ENCODE measurements around the gene ANKRD62.
"Not testable (repeated sequence)": the region's sequence is repeated elsewhere in the genome, so short reads cannot be mapped to it uniquely, and the experiment has no call there.

ANKRD62 gene

GRCh38 chr18:12066910-12067511, 26.6 kb upstream of the ANKRD62 start:
- no peak overlapping the region for H2AFZ ChIP-seq (ENCODE audit: low read length)
- TF ChIP-seq EZH2 (optimal IDR thresholded peaks at IDR 0.05; ENCODE audit: low read depth, low read length): no peak
- H3K4me1 ChIP-seq (ENCODE audit: low read length): no peaks in the 10 kb centered on the region
- H3K9me3 ChIP-seq (replicated peaks; ENCODE audit: insufficient read depth, low read length): no peaks in the 10 kb centered on the region
- H4K20me1 ChIP-seq (ENCODE audit: insufficient read depth, low read length): no peaks in the 10 kb centered on the region
- H3K79me2 ChIP-seq (ENCODE audit: low read length): no peaks in the 10 kb centered on the region
- no peaks in the 10 kb centered on the region for H3K27me3 ChIP-seq (replicated peaks; ENCODE audit: insufficient read depth, low read length)
- H3K36me3 ChIP-seq (replicated peaks; ENCODE audit: insufficient read depth, low read length): no peaks in the 10 kb centered on the region
- no peaks in the 10 kb centered on the region for H3K9me2 ChIP-seq (replicated peaks; ENCODE audit: insufficient read depth, low read length)
- H3K4me2 ChIP-seq (ENCODE audit: low read depth, low read length): no peak overlapping the region
- DNase-seq: no peak
- H3K9ac ChIP-seq (ENCODE audit: low read length): no peak overlapping the region
- no peak overlapping the region for H3K27ac ChIP-seq (ENCODE audit: low read length)
- H3F3A ChIP-seq (ENCODE audit: insufficient read depth, low read length): no peaks in the 10 kb centered on the region
- no peak overlapping the region for H3K4me3 ChIP-seq (ENCODE audit: low read length)

GRCh38 chr18:12067671-12068070, 26.0 kb upstream of the ANKRD62 start:
- Histone ChIP-seq H3K36me3 (replicated peaks; ENCODE audit: insufficient read depth, low read length) (no peaks in the 10 kb centered on the region), H3K4me2 (ENCODE audit: low read depth, low read length) (no peak overlapping the region), H3K9ac (ENCODE audit: low read length) (no peak overlapping the region), H3K9me3 (replicated peaks; ENCODE audit: insufficient read depth, low read length) (no peaks in the 10 kb centered on the region), H3K79me2 (ENCODE audit: low read length) (no peaks in the 10 kb centered on the region), H3K27ac (ENCODE audit: low read length) (no peak overlapping the region), H3K27me3 (replicated peaks; ENCODE audit: insufficient read depth, low read length) (no peaks in the 10 kb centered on the region), H3K4me3 (ENCODE audit: low read length) (no peak overlapping the region), H3K9me2 (replicated peaks; ENCODE audit: insufficient read depth, low read length) (no peaks in the 10 kb centered on the region), H4K20me1 (ENCODE audit: insufficient read depth, low read length) (no peaks in the 10 kb centered on the region), H2AFZ (ENCODE audit: low read length) (no peak overlapping the region), H3K4me1 (ENCODE audit: low read length) (no peaks in the 10 kb centered on the region), H3F3A (ENCODE audit: insufficient read depth, low read length) (no peaks in the 10 kb centered on the region)
- TF ChIP-seq CTCF (IDR thresholded peaks at IDR 0.05; ENCODE audit: low read length) (no peak), EZH2phosphoT487 (IDR thresholded peaks at IDR 0.05; ENCODE audit: low read length) (no peak), EZH2 (optimal IDR thresholded peaks at IDR 0.05; ENCODE audit: low read depth, low read length) (no peak)
- DNase-seq: no peak

- H3K36me3 ChIP-seq (replicated peaks; ENCODE audit: insufficient read depth, low read length); H3K79me2 ChIP-seq (ENCODE audit: low read length); H3K9me3 ChIP-seq (replicated peaks; ENCODE audit: insufficient read depth, low read length); H3K9me2 ChIP-seq (replicated peaks; ENCODE audit: insufficient read depth, low read length); H4K20me1 ChIP-seq (ENCODE audit: insufficient read depth, low read length); H3K27me3 ChIP-seq (replicated peaks; ENCODE audit: insufficient read depth, low read length); H3K4me3 ChIP-seq (ENCODE audit: low read length); H3K4me2 ChIP-seq (ENCODE audit: low read depth, low read length); DNase-seq; H3K9ac ChIP-seq (ENCODE audit: low read length); H3F3A ChIP-seq (ENCODE audit: insufficient read depth, low read length); H3K4me1 ChIP-seq (ENCODE audit: low read length); H2AFZ ChIP-seq (ENCODE audit: low read length); H3K27ac ChIP-seq (ENCODE audit: low read length): not testable (repeated sequence)
- peak; percentile 29; the same call in 1 of the 2 replicates for TF ChIP-seq CTCF (IDR thresholded peaks at IDR 0.05; ENCODE audit: low read length)
These were observed 25.2 kb upstream of the ANKRD62 start for GRCh38 chr18:12068316-12068949.

GRCh38 chr18:12068950-12069320, 24.7 kb upstream of the ANKRD62 start:
- Histone ChIP-seq H3K9me3 (replicated peaks; ENCODE audit: insufficient read depth, low read length) (no peaks in the 10 kb centered on the region), H3K27ac (ENCODE audit: low read length) (no peak overlapping the region), H3K36me3 (replicated peaks; ENCODE audit: insufficient read depth, low read length) (no peaks in the 10 kb centered on the region), H2AFZ (ENCODE audit: low read length) (no peak overlapping the region), H4K20me1 (ENCODE audit: insufficient read depth, low read length) (no peaks in the 10 kb centered on the region), H3K4me2 (ENCODE audit: low read depth, low read length) (no peak overlapping the region), H3F3A (ENCODE audit: insufficient read depth, low read length) (no peaks in the 10 kb centered on the region), H3K4me1 (ENCODE audit: low read length) (no peaks in the 10 kb centered on the region), H3K27me3 (replicated peaks; ENCODE audit: insufficient read depth, low read length) (no peaks in the 10 kb centered on the region), H3K9ac (ENCODE audit: low read length) (no peak overlapping the region), H3K79me2 (ENCODE audit: low read length) (no peaks in the 10 kb centered on the region), H3K4me3 (ENCODE audit: low read length) (no peak overlapping the region), H3K9me2 (replicated peaks; ENCODE audit: insufficient read depth, low read length) (no peaks in the 10 kb centered on the region)
- TF ChIP-seq EZH2 (optimal IDR thresholded peaks at IDR 0.05; ENCODE audit: low read depth, low read length) (no peak), EZH2phosphoT487 (IDR thresholded peaks at IDR 0.05; ENCODE audit: low read length) (no peak), CTCF (IDR thresholded peaks at IDR 0.05; ENCODE audit: low read length) (no peak)
- no peak for DNase-seq

GRCh38 chr18:12071066-12071465, 22.6 kb upstream of the ANKRD62 start:
- DNase-seq; H3K79me2 ChIP-seq (ENCODE audit: low read length); H3K4me2 ChIP-seq (ENCODE audit: low read depth, low read length); H3K4me1 ChIP-seq (ENCODE audit: low read length); H3F3A ChIP-seq (ENCODE audit: insufficient read depth, low read length); H3K4me3 ChIP-seq (ENCODE audit: low read length); H3K36me3 ChIP-seq (replicated peaks; ENCODE audit: insufficient read depth, low read length); H3K9me2 ChIP-seq (replicated peaks; ENCODE audit: insufficient read depth, low read length); H3K9ac ChIP-seq (ENCODE audit: low read length); H2AFZ ChIP-seq (ENCODE audit: low read length); H4K20me1 ChIP-seq (ENCODE audit: insufficient read depth, low read length); H3K9me3 ChIP-seq (replicated peaks; ENCODE audit: insufficient read depth, low read length); H3K27me3 ChIP-seq (replicated peaks; ENCODE audit: insufficient read depth, low read length); H3K27ac ChIP-seq (ENCODE audit: low read length): not testable (repeated sequence)

Data from MM.1S (cell line).